A549 (cell line): ENCODE measurements around the gene TMEM163. TPM values are rescaled to one million over a fixed set of nuclear protein-coding genes. Genes with fewer than 3 reads are reported as not detected.

Source experiments
- ATAC-seq, 2 experiments: fragments of 200-7000 bp in 1 of 2; fragments of >200 bp in 1 of 2; cut with Nextera tagmentation in 1 of 2; cut with Tn5 transposase in 1 of 2; 3 replicates each; pipeline versions ENCODE4 v1.8.0 to v1.9.1; 2018 to 2020; ENCODE audit warnings: mild to moderate bottlenecking in 1 of 2, moderate library complexity in 1 of 2
- CTCF ChIA-PET: fragments of 300-600 bp; sonication (Branson Sonifier 250); formaldehyde crosslinking; extraction: SDS; loops from one replicate; lab custom pipeline; 2021; ENCODE audit warnings: antibody characterized with exemption, inconsistent platforms; lab: Yijun Ruan, JAX
- POLR2A ChIA-PET: fragments of 350-600 bp; formaldehyde crosslinking; extraction: SDS; loops from one replicate; lab custom pipeline; 2021; ENCODE audit warnings: antibody characterized with exemption, inconsistent platforms; lab: Yijun Ruan, JAX
- DNase-seq, 2 experiments: peaks; one replicate each; pipeline versions ENCODE4 v3.0.0 to v3.0.0-alpha.2; 2011 to 2016; ENCODE audit warnings: low read depth in 1 of 2, low spot score in 1 of 2
- FAIRE-seq: peaks from 2 replicates; lab custom pipeline; 2011; peaks lifted over from hg19 to GRCh38; lab: Jason Lieb, UNC
- H3K27ac ChIP-seq, 2 experiments: fragments of >200 bp; sonication (Bioruptor Twin); formaldehyde crosslinking; 3 replicates each; pipeline ENCODE4 v1.5.1; 2016 to 2017
- H3K4me1 ChIP-seq: fragments of >200 bp; sonication (Bioruptor Twin); formaldehyde crosslinking; 3 replicates; pipeline ENCODE4 v1.6.1; 2016
- H3K4me2 ChIP-seq: fragments of >200 bp; sonication (Bioruptor Twin); formaldehyde crosslinking; 3 replicates; pipeline ENCODE4 v1.6.1; 2016
- H3K4me3 ChIP-seq: fragments of >200 bp; sonication (Bioruptor Twin); formaldehyde crosslinking; 3 replicates; pipeline ENCODE4 v1.5.1; 2016
- H3K9me3 ChIP-seq: fragments of >200 bp; sonication (Bioruptor Twin); formaldehyde crosslinking; 3 replicates; pipeline ENCODE4 v1.6.1; 2016
- BCL3 ChIP-seq: fragments of >200 bp; sonication (Bioruptor Twin); formaldehyde crosslinking; IDR thresholded peaks from 3 replicates; pipeline ENCODE4 v1.6.1; 2016
- CBX8 ChIP-seq: fragments of 200-600 bp; sonication (generic); IDR thresholded peaks from 2 replicates; pipeline ENCODE4 v1.6.1; 2016
- CHD4 ChIP-seq: fragments of 200-600 bp; sonication (generic); IDR thresholded peaks from 2 replicates; pipeline ENCODE4 v1.6.1; 2016; ENCODE audit warnings: antibody characterized with exemption, mild to moderate bottlenecking, borderline replicate concordance
- CTCF ChIP-seq: fragments of >200 bp; sonication (Bioruptor Twin); formaldehyde crosslinking; IDR thresholded peaks from 3 replicates; pipeline ENCODE4 v1.5.1; 2016
- EHF ChIP-seq: fragments of 250-450 bp; sonication (Bioruptor Pico); IDR thresholded peaks from 2 replicates; pipeline ENCODE4 v1.5.0; 2020; ENCODE audit warnings: mild to moderate bottlenecking
- EP300 ChIP-seq, 2 experiments: fragments of >200 bp; sonication (Bioruptor Twin); formaldehyde crosslinking; IDR thresholded peaks; 2 replicates in 1 of 2; 3 replicates in 1 of 2; pipeline ENCODE4 v1.6.1; 2016 to 2017
- ESRRA ChIP-seq: fragments of 150-350 bp; IDR thresholded peaks from 2 replicates; pipeline ENCODE4 v1.6.1; 2014; ENCODE audit warnings: mild to moderate bottlenecking, low read length, borderline replicate concordance
- FOSB ChIP-seq: fragments of 250-450 bp; sonication (Bioruptor Pico); IDR thresholded peaks from 2 replicates; pipeline ENCODE4 v1.5.0; 2020; ENCODE audit warnings: mild to moderate bottlenecking, moderate library complexity
- FOSL2 ChIP-seq, 2 experiments: fragments of 450-650 bp in 1 of 2; fragments of >200 bp in 1 of 2; sonication (Bioruptor Twin) in 1 of 2; formaldehyde crosslinking; IDR thresholded peaks; 2 replicates each; pipeline versions ENCODE4 v1.5.0 to v1.6.1; 2016 to 2020; ENCODE audit warnings: mild to moderate bottlenecking in 1 of 2, moderate library complexity in 1 of 2
- HEYL ChIP-seq: fragments of 250-450 bp; sonication (Bioruptor Pico); IDR thresholded peaks from 2 replicates; pipeline ENCODE4 v1.8.0; 2021; ENCODE audit warnings: mild to moderate bottlenecking, moderate library complexity
- HMGXB4 ChIP-seq: fragments of 250-450 bp; sonication (Bioruptor Pico); IDR thresholded peaks from 2 replicates; pipeline ENCODE4 v1.5.0; 2021; ENCODE audit warnings: mild to moderate bottlenecking, moderate library complexity, borderline replicate concordance
- HOXB13 ChIP-seq: fragments of 250-450 bp; sonication (Bioruptor Pico); IDR thresholded peaks from 2 replicates; pipeline ENCODE4 v1.5.0; 2020; ENCODE audit warnings: low read depth, mild to moderate bottlenecking, moderate library complexity
- JUN ChIP-seq, 2 experiments: fragments of >200 bp; sonication (Bioruptor Twin); formaldehyde crosslinking; IDR thresholded peaks; 2 replicates in 1 of 2; 3 replicates in 1 of 2; pipeline ENCODE4 v1.6.1; 2016 to 2017
- KDM5A ChIP-seq: fragments of 200-600 bp; sonication (generic); IDR thresholded peaks from 2 replicates; pipeline ENCODE4 v1.6.1; 2016; ENCODE audit warnings: antibody characterized with exemption, mild to moderate bottlenecking
- MAFK ChIP-seq: fragments of 450-650 bp; IDR thresholded peaks from 2 replicates; pipeline ENCODE4 v1.6.1; 2014; ENCODE audit not compliant: partially characterized antibody
- NFE2L2 ChIP-seq: fragments of 150-350 bp; conservative IDR thresholded peaks from 2 replicates; pipeline ENCODE4 v1.6.1; 2014; ENCODE audit warnings: low read length
- NPAS2 ChIP-seq: fragments of 250-450 bp; sonication (Bioruptor Pico); IDR thresholded peaks from 2 replicates; pipeline ENCODE4 v1.8.0; 2022; ENCODE audit warnings: mild to moderate bottlenecking, moderate library complexity, borderline replicate concordance
- PHF8 ChIP-seq: fragments of 200-600 bp; sonication (generic); IDR thresholded peaks from 2 replicates; pipeline ENCODE4 v1.6.1; 2016; ENCODE audit warnings: low read depth, mild to moderate bottlenecking, antibody characterized with exemption, moderate library complexity, borderline replicate concordance
- POLR2A ChIP-seq: IDR thresholded peaks from 2 replicates; pipeline ENCODE4 v1.6.1; 2012; ENCODE audit warnings: mild to moderate bottlenecking, low read length
- POLR2AphosphoS2 ChIP-seq: conservative IDR thresholded peaks from 2 replicates; pipeline ENCODE4 v1.6.1; 2012; ENCODE audit warnings: low read length, improper control_type of control experiment, inconsistent platforms
- RCOR1 ChIP-seq: fragments of 150-350 bp; IDR thresholded peaks from 2 replicates; pipeline ENCODE4 v1.6.1; 2014; ENCODE audit warnings: antibody characterized with exemption, low read length, low read depth
- TP53 ChIP-seq: fragments of 250-450 bp; sonication (Bioruptor Pico); IDR thresholded peaks from 2 replicates; pipeline ENCODE4 v1.5.0; 2021; ENCODE audit warnings: mild to moderate bottlenecking, moderate library complexity
- ZC3H11A ChIP-seq: fragments of 450-650 bp; IDR thresholded peaks from 2 replicates; pipeline ENCODE4 v1.6.1; 2014; ENCODE audit warnings: antibody characterized with exemption, mild to moderate bottlenecking
- ZFP36 ChIP-seq: fragments of 450-650 bp; IDR thresholded peaks from 2 replicates; pipeline ENCODE4 v1.6.1; 2014; ENCODE audit warnings: borderline replicate concordance; ENCODE audit not compliant: partially characterized antibody
- ZNF302 ChIP-seq: fragments of 250-450 bp; sonication (Bioruptor Pico); IDR thresholded peaks from 2 replicates; pipeline ENCODE4 v1.9.0; 2021; ENCODE audit warnings: inconsistent platforms, mild to moderate bottlenecking, moderate library complexity
- ZSCAN20 ChIP-seq: fragments of 250-450 bp; sonication (Bioruptor Pico); IDR thresholded peaks from 2 replicates; pipeline ENCODE4 v1.8.0; 2022; ENCODE audit warnings: mild to moderate bottlenecking, moderate library complexity
- WGBS: methylation state at CpG from one replicate; pipeline ENCODE4 v1.1.6; 2017; ENCODE audit errors: missing lambda C conversion rate; 5-methylcytosine and 5-hydroxymethylcytosine counted together
- polyA plus RNA-seq, 4 experiments: library from polyadenylated mRNA; depleted of rRNA in 3 of 4; stranded (reverse); fragments of >200 nt; fragmentation: RNase III in 1 of 4; extraction: RNeasy Plus Mini Kit Qiagen cat#74134 plus additional on column Dnase treatment in 1 of 4; gene quantifications; 2 replicates in 3 of 4; 3 replicates in 1 of 4; pipeline ENCODE4 v1.2.3, GENCODE V29; 2011 to 2017

The TMEM163 gene
- polyA plus RNA-seq, 2 of the 4 experiments (the other 2 are of a cell fraction) = not detected

DNA sequence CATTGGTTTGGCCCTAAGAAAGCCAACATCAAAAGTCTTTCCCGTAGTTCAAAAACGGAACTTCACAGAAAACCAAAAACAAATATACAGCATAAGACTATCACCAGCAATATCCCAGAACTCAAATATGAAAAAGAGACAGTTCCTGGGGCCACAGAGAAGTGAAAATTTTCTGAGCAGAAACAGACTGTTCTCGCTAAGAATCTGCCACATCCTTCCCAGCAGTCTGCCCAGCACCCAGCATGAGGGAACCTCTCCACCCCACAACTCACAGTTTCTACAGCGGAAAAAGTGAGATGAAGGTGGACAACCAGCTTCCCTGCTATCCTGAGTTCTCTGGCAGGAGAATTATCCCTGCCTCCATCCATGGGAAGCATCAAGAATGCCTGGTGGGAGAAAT lies 26.7 kb upstream of the TMEM163 start:
- POLR2A ChIA-PET = no interaction called here
- no peak overlapping the region for H3K4me3 ChIP-seq
- no peak overlapping the region for H3K27ac ChIP-seq
- no peaks in the 10 kb centered on the region for H3K9me3 ChIP-seq
- ATAC-seq (no peak), FAIRE-seq (no peak), DNase-seq (no peak)
- no peak overlapping the region for H3K4me2 ChIP-seq
- 36% methylated on average over 4 of the region's 4 CpGs for WGBS
- TF ChIP-seq MAFK = no peak
- TF ChIP-seq KDM5A = no peak
- TF ChIP-seq NFE2L2 = no peak
- TF ChIP-seq CHD4 = no peak
- TF ChIP-seq BCL3 = no peak
- TF ChIP-seq FOSB (CRISPR knock-in tag) = no peak
- no peak for TF ChIP-seq EHF (CRISPR knock-in tag)
- TF ChIP-seq CTCF = no peak
- no peak for TF ChIP-seq ESRRA
- no peak for TF ChIP-seq ZFP36
- no peak for TF ChIP-seq FOSL2 (IDR thresholded peaks at IDR 0.05)
- TF ChIP-seq FOSL2 (CRISPR knock-in tag; IDR thresholded peaks at IDR 0.05) = no peak
- TF ChIP-seq POLR2AphosphoS2 = no peak
- no peak for TF ChIP-seq POLR2A
- no peak for TF ChIP-seq ZC3H11A
- TF ChIP-seq ZNF302 = no peak
- TF ChIP-seq, all 56 proteins: peak for 0
- H3K4me1 ChIP-seq = no peaks in the 10 kb centered on the region
- CTCF ChIA-PET = no interaction called here

DNA sequence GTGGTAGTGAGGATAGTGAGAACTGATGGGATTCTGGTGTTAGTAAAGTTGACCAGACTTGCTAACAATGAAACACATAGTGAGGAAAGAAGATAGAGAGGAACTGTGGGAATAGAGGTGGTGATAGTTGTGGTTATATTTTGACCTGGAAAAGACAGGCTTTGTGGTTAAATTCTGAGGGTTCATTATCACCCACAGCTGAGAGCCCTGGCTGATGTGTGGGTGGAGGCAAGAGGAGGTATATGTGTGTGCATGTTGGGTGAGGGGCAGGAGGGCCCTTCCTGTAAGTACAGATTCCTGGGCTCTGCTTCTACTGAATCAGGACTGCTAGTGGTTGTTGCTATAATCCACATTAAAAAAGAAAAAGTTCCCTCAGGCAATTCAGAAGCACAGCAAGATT lies 26.2 kb upstream of the TMEM163 start:
- ChIA-PET POLR2A (no interaction called here), CTCF (no interaction called here)
- DNase-seq (no peak), ATAC-seq (no peak), FAIRE-seq (no peak)
- TF ChIP-seq CBX8 (no peak), JUN (IDR thresholded peaks at IDR 0.05) (no peak), PHF8 (no peak), RCOR1 (no peak), EP300 (IDR thresholded peaks at IDR 0.05) (no peak), TP53 (CRISPR knock-in tag) (no peak), HMGXB4 (no peak), FOSL2 (IDR thresholded peaks at IDR 0.05) (no peak), FOSL2 (CRISPR knock-in tag; IDR thresholded peaks at IDR 0.05) (no peak), CHD4 (no peak), POLR2A (no peak), BCL3 (no peak), HEYL (no peak), ZNF302 (no peak), POLR2AphosphoS2 (no peak), ZSCAN20 (CRISPR knock-in tag) (no peak), HOXB13 (CRISPR knock-in tag) (no peak), NPAS2 (CRISPR knock-in tag) (no peak)
- no peaks in the 10 kb centered on the region for H3K9me3 ChIP-seq
- no peak overlapping the region for H3K27ac ChIP-seq
- no peak overlapping the region for H3K4me3 ChIP-seq
- H3K4me2 ChIP-seq = no peak overlapping the region
- no peaks in the 10 kb centered on the region for H3K4me1 ChIP-seq
